Prostate gland (tissue), 2 donors: ENCODE measurements around the gene C1S. TPM values are rescaled to one million over a fixed set of nuclear protein-coding genes. Genes with fewer than 3 reads are reported as not detected.

Experiments used
- DNase-seq: peaks from one replicate; pipeline ENCODE4 v3.0.0-alpha.2; 2019; ENCODE audit warnings: low spot score
- H3K27ac ChIP-seq, 2 donors: fragments of 200-600 bp; sonication (generic); 2 replicates each; pipeline ENCODE4 v1.5.1; 2017 to 2019
- H3K27me3 ChIP-seq: fragments of 200-600 bp; sonication (generic); replicated peaks from 2 replicates; pipeline ENCODE4 v1.5.1; 2019; ENCODE audit not compliant: insufficient read depth
- H3K36me3 ChIP-seq, 2 donors: fragments of 200-600 bp; sonication (generic); 1 replicate in 1 of 2; 2 replicates in 1 of 2; pipeline versions ENCODE4 v1.5.1 to v1.8.1; 2017 to 2019
- H3K4me1 ChIP-seq: fragments of 200-600 bp; sonication (generic); replicated peaks from 2 replicates; pipeline ENCODE4 v1.5.1; 2019
- H3K4me3 ChIP-seq, 2 donors: fragments of 200-600 bp; sonication (generic); 2 replicates each; pipeline ENCODE4 v1.5.1; 2017 to 2019
- H3K9me3 ChIP-seq: fragments of 200-600 bp; sonication (generic); 2 replicates; pipeline ENCODE4 v1.5.1; 2017
- POLR2A ChIP-seq: fragments of 450-650 bp; IDR thresholded peaks from one replicate; pipeline ENCODE4 v1.6.1; 2016; ENCODE audit warnings: antibody characterized with exemption, mild to moderate bottlenecking
- POLR2AphosphoS5 ChIP-seq: sonication (generic); formaldehyde crosslinking; IDR thresholded peaks from one replicate; pipeline ENCODE4 v1.6.1; 2017; ENCODE audit warnings: antibody characterized with exemption
- WGBS: methylation state at CpG from one replicate; pipeline ENCODE4 v1.1.5; 2018; 5-methylcytosine and 5-hydroxymethylcytosine counted together
- intact Hi-C: fragments of 100-400 bp; cut with DNase I; formaldehyde crosslinking; loops from one replicate; pipeline ENCODE4 v1.14.2; 2022
- total RNA-seq, 2 donors: library from RNA; depleted of rRNA; stranded (reverse); fragments of >200 nt; gene quantifications; one replicate each; pipeline ENCODE4 v1.1.0, GENCODE V29; 2016
- TF ChIP-seq, protein P1 (sequence below), 4 experiments: fragments of 200-600 bp in 2 of 4; fragments of 450-650 bp in 2 of 4; sonication (generic) in 2 of 4; IDR thresholded peaks; 1 replicate in 3 of 4; 2 replicates in 1 of 4; pipeline ENCODE4 v1.5.1; 2016 to 2019; ENCODE audit warnings: antibody characterized with exemption in 4 of 4, mild to moderate bottlenecking in 2 of 4, moderate library complexity in 2 of 4

Gene C1S
- total RNA-seq, 2 donors from 2014 or later, result 52.7 to 176 TPM

DNA sequence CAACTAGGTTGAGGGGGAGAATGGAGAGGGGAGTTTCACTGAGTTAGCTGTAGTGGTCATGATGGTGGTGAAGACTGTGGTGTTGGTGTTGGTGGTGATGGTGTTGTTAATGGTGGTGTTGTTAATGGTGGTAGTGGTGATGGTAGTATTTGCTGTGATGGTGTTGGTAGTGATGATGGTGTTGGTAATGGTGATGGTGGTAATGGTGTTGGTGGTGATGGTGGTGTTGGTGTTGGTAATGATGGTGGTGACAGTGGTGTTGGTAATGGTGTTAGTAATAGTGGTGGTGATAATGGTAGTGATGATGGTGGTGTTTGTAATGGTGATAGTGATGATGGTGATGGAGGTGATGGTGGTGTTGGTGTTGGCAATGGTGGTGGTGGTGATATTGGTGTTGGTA is 22.6 kb downstream of the C1S start:
- TF ChIP-seq POLR2AphosphoS5 (no peak), POLR2A (no peak)
- TF ChIP-seq, protein P1, sequence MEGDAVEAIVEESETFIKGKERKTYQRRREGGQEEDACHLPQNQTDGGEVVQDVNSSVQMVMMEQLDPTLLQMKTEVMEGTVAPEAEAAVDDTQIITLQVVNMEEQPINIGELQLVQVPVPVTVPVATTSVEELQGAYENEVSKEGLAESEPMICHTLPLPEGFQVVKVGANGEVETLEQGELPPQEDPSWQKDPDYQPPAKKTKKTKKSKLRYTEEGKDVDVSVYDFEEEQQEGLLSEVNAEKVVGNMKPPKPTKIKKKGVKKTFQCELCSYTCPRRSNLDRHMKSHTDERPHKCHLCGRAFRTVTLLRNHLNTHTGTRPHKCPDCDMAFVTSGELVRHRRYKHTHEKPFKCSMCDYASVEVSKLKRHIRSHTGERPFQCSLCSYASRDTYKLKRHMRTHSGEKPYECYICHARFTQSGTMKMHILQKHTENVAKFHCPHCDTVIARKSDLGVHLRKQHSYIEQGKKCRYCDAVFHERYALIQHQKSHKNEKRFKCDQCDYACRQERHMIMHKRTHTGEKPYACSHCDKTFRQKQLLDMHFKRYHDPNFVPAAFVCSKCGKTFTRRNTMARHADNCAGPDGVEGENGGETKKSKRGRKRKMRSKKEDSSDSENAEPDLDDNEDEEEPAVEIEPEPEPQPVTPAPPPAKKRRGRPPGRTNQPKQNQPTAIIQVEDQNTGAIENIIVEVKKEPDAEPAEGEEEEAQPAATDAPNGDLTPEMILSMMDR (IDR thresholded peaks at IDR 0.05), result no peak
- H3K9me3 ChIP-seq, result no peaks in the 10 kb centered on the region
- no peak overlapping the region for H3K4me3 ChIP-seq
- intact Hi-C loops, result no loop called here
- H3K27me3 ChIP-seq, result no peaks in the 10 kb centered on the region
- no peak for DNase-seq
- H3K4me1 ChIP-seq, result no peaks in the 10 kb centered on the region
- H3K27ac ChIP-seq, result no peak overlapping the region
- no peaks in the 10 kb centered on the region for H3K36me3 ChIP-seq

DNA sequence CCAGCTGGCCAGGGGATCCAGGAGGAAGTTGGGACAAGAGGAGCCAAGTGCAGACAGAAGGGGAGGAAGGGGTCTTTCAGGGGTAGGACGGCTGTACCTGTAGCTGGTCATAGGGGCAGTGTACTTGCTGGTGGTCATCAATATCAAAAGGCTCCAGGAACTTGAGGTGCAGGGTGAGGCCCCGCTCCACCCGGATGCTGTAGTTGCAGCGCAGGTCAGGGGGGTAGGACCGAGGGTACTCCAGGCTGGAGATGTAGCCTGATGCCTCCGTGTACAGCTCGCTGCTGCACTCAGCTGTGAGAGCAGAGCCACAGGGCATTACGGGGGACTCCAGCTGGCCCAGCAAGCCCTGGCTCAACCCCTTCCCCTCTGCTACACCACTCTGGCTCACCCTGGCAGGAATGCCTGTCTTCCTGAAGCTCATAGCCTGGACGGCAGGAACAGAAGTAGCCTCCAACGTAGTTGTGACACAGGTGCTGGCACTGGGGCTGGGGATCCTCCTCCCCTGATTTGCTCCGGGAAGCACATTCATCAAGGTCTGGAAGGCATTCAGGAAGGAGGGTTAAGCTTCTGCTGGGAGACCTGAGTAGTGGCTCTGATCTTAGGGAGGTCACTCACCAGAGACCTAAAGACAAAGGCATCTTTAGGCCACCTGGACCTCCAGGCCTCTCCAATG is 28.8 kb downstream of the C1S start:
- Histone ChIP-seq H3K27ac (no peak overlapping the region), H3K4me3 (no peak overlapping the region), H3K27me3 (no peaks in the 10 kb centered on the region), H3K4me1 (no peaks in the 10 kb centered on the region), H3K36me3 (peaks cover 0 to 7% of the 10 kb centered on the region in 2 donors), H3K9me3 (no peaks in the 10 kb centered on the region)
- intact Hi-C loops, result no loop called here
- no peak for DNase-seq
- TF ChIP-seq POLR2A, result no peak
- WGBS, result 79% methylated on average over 11 of the region's 11 CpGs

DNA sequence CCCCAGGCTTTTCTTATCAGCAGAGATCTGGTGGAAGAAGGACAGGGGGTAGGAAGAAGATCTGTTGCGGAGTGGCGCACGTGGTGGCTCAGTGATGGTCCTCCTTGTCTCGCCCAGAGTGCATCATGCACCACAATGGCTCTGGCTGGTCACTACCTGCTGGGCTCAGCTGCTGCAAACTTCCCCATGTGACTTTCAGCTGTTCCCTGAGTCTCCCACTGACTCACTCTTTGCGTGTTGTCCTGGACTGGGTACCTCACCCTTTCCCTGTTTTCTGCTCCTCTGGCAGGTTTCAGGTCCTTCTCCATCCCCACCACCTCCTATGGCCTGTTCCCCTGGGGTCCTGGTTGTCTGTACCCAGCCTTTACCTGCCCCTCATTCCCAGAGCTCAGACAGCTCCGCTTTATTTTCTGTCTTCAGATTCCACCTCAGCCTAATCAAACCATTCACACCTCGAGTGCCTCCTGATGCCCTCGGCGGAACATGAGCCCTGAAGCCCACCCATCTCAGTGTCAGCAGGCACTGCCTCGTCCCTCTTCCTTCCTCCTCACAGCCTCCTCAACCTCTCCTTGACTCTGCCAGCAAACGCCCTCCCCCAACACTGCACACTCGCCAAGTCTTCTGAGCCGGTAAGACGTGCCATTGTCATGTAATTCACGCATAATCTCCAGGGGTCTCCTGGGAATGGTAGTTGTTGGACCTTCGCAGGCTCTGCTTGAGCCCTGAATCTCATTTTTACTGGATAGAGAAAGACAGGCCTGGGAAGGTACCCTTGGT is 29.9 kb downstream of the C1S start:
- peak overlapping the region; percentile 34 to 66 for H3K27ac ChIP-seq
- no peaks in the 10 kb centered on the region for H3K27me3 ChIP-seq
- no peaks in the 10 kb centered on the region for H3K9me3 ChIP-seq
- H3K36me3 ChIP-seq, result peaks cover 0 to 7% of the 10 kb centered on the region in 2 donors
- 69% methylated on average over 16 of the region's 16 CpGs for WGBS
- no peak overlapping the region for H3K4me3 ChIP-seq
- TF ChIP-seq, protein P1 (IDR thresholded peaks at IDR 0.05), result no peak
- no peak for TF ChIP-seq POLR2AphosphoS5
- TF ChIP-seq POLR2A, result no peak
- no peaks in the 10 kb centered on the region for H3K4me1 ChIP-seq
- intact Hi-C loops, result no loop called here
- no peak for DNase-seq

DNA sequence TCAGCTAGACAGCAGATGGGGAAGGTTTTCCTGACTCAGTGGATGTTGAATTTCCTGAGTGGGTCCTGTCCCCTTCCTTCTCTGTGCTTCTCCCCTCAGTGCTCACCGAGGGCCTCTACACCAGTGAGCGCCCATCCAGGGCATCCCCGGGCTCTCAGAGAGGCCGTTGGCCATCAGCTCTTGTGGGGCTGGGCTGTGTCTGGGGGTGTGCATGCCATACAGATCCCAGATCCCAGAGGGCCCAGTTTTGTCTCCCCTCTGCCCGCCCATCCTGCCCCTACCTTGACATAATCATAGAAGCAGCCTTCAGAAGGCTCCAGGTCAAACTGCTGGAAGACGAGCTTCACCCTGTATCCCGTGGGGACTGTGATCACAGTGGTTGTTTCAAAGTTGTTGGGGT is 30.7 kb downstream of the C1S start:
- Histone ChIP-seq H3K4me1 (no peaks in the 10 kb centered on the region), H3K9me3 (no peaks in the 10 kb centered on the region), H3K27me3 (no peaks in the 10 kb centered on the region), H3K36me3 (peaks cover 0 to 7% of the 10 kb centered on the region in 2 donors), H3K27ac (peak overlapping the region; percentile 66 to 77), H3K4me3 (peak overlapping the region; percentile 21 to 32)
- DNase-seq, result no peak
- intact Hi-C loops, result no loop called here
- TF ChIP-seq POLR2A, result no peak
- TF ChIP-seq, protein P1 (IDR thresholded peaks at IDR 0.05), result no peak
- TF ChIP-seq POLR2AphosphoS5, result no peak
- 76% methylated on average over 7 of the region's 7 CpGs for WGBS

DNA sequence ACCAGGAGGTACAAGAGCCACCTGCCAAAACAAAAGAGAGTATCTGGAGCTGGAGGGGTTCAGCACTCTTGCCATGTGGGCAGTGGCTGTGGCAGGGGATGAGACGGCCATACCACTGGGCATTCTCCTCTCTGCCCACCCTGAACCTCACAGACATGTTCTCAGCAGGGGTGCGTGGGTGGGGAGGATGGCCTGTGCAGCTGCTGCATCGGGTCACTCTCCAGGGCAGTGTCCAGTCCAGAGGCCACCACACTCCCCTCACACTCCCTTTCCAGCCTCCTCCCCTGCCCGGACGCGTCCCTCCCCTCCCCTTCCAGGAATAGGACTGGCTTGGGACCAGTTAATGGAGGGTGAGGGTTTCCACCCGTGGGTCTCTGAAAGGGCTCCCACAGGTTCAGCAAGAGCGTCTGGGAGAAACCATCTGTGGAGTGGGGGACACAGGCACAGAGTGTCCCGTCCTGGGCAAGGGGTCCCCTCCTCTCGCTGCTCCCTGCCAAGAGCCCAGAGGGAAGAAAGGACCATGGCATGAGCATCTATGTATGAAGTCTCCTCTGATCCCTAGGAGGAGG is 31.2 kb downstream of the C1S start:
- Histone ChIP-seq H3K4me3 (peak overlapping the region; percentile 21 to 32), H3K27ac (peak overlapping the region; percentile 66 to 77), H3K27me3 (no peaks in the 10 kb centered on the region), H3K36me3 (peaks cover 0 to 7% of the 10 kb centered on the region in 2 donors), H3K9me3 (no peaks in the 10 kb centered on the region), H3K4me1 (no peaks in the 10 kb centered on the region)
- 15% methylated on average over 10 of the region's 10 CpGs for WGBS
- TF ChIP-seq, protein P1 (IDR thresholded peaks at IDR 0.05), result no peak
- TF ChIP-seq POLR2A, result no peak
- no peak for TF ChIP-seq POLR2AphosphoS5
- intact Hi-C loops, result loop anchor here (1.0 kb wide), 1 partner anchor 31 kb away; the partner anchor contains the start of gene C1S
- no peak for DNase-seq
